ENCODE data around the gene PDGFB.

PDGFB gene

DNA sequence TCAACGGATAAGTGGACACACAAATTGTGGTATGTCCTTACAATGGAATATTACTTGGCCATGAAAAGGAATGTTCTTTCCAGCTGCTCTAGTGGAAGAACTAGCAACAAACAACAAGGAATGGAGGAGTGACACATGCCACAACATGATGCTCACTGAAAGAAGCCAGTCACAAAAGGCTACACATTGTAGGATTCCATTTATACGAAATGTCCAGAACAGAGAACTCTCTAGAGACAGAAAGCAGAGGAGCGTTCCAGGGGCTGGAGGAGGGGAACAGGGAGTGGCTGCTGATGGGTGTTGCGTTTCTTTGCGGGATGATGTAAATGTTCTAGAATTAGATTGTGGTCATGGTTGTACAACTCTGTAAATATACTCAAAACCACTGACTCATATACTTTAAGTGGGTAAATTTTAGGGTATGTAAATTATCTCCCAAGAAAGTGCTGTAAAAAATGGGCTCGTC lies 32.4 kb upstream of the PDGFB start:
- no peak for DNase-seq (ENCODE audit: low read depth, low spot score)

- no peak for DNase-seq (ENCODE audit: low read depth, low spot score)
Measured at GRCh38 chr22:39276440-39277141, 31.8 kb upstream of the PDGFB start.

- DNase-seq (ENCODE audit: low read depth, low spot score): no peak
Measured at GRCh38 chr22:39275814-39276439, 31.1 kb upstream of the PDGFB start.

DNA sequence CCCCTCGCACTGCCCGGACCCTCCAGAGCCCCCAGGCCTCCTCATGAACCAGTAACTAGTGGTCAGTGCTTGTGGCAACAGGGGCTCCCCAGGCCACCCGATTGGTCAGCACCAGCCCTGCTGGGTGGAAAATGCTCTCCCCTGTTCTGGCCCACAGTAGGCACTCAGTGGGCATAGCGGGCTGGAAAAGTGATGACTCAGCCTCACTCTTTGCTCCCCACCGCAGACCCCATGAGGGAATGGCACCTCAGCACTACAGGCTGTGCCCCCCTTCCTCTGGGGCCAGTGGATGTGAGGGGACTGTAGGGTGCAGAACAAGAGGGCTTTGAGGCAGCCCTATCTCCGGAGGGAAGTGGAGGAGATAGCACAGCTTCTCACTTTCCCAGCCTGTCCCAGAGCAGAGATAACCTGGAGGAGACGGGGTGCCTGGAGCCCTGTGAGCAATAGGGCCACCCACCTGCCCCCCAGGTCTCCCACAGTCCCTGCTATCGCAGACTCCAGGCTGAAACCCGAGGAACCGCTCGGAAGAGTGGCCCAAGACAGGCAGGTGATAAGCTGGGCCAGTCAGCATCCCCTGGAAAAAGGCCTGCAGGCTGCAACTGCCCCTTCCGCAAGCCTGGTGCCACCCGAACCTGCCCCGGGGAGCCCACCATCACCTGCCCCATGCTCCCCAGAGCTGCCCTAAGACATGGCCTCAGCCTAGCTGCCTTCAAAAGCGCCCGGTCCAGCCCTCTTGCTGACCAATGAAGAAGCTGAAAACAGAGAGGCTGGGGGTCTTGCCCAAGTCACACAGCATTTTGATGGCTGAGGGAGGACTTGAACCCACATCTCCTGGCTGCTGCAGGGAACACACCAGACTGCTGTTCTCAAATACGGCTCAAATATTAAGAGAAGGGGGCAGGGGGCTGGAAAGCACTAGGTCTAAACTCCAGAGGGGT lies 29.4 kb upstream of the PDGFB start:
- DNase-seq (ENCODE audit: low read depth, low spot score): no peak

DNA sequence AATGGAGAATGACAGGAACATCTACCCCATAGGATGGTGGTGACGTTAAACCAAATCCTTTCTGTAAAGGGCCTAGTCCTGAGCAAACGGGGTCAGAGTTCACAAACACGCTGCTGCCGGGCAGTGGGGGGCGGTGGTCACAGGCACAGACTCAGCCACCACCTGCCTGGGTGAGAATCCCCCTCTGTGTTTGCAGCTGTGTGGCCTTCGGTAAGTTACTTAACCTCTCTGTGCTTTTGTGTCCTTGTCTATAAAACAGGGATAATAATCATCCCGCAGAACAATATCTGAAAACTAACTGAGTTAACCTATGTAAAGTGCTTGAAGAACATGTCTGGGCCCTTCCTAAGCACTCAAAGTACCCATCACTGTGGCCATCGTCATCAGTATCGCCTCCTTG lies 26.0 kb upstream of the PDGFB start:
- no peak for DNase-seq (ENCODE audit: low read depth, low spot score)

DNA sequence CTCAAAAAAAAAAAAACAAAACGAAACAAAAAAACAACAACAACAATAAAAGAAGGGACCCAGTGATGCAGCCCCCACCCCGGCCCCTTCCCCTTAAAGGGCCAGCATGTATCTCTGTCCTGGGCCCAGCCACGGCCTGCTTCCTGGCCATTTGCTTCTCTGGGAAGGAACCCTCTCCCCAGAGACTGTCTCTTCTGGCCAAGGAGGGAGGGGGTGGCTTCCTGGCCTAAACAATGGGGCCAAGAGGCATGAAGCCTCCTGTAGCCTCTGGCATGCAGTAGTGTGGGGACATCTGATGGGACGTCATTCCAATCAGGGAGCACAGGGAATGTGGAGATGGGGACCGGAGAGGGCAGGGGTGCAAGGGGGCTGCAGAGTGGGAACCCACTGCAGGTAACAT lies 25.5 kb upstream of the PDGFB start:
- no peak for DNase-seq (ENCODE audit: low read depth, low spot score)

- DNase-seq (ENCODE audit: low read depth, low spot score): no peak
Measured at GRCh38 chr22:39269095-39269790, 24.5 kb upstream of the PDGFB start.

DNA sequence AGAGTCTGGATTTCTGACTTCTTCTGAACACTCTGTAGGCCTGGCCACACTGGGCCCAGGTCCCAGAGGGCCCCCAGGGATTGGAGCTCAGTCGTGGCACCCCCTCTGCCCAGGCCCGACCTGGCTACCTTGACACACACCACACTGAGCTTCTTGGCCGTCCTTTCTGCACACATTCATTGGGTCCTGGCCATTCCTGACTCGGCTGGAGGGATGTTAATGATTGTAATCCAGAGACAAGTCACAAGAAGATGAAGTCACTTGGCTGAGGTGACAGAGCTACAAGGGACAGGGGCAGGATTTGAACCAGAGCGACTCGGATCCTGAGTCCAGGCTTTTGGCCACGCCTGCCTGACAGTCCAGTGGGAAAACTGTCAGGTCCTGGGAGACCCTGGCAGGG lies 23.9 kb upstream of the PDGFB start:
- no peak for DNase-seq (ENCODE audit: low read depth, low spot score)

GRCh38 chr22:39267974-39268373 lies 23.2 kb upstream of the PDGFB start:
- DNase-seq (ENCODE audit: low read depth, low spot score): no peak

DNA sequence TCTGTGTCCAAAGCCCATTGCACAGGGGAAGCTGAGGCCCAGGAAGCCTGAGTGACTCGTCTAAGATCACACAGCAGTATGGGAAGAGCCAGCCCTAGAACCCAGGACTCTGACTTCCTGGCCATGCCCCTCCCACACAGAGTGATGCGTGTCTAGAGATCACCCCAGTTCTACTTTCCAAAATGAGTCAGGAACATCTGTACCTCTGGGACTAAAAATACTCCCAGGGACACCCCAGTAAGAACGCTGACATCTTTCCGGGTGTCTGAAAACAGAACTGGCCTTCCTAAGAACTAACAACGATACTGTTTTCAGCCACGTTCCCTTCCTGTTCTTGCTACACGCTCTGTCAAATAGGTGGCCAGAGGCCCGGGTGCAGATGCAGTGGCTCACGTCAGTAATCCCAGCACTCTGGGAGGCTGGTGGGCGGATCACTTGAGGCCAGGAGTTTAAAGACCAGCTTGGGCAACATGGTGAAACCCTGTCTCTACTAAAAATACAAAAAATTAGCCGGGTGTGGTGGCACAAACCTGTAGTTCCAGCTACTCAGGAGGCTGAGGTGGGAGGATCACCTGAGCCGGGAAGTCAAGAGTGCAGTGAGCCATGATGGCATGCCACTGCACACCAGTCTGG lies 21.7 kb upstream of the PDGFB start:
- no peak for DNase-seq (ENCODE audit: low read depth, low spot score)

- DNase-seq (ENCODE audit: low read depth, low spot score): no peak
Measured at GRCh38 chr22:39265143-39265886, 20.5 kb upstream of the PDGFB start.

- DNase-seq (ENCODE audit: low read depth, low spot score): no peak
Measured at GRCh38 chr22:39264349-39265038, 19.7 kb upstream of the PDGFB start.

DNA sequence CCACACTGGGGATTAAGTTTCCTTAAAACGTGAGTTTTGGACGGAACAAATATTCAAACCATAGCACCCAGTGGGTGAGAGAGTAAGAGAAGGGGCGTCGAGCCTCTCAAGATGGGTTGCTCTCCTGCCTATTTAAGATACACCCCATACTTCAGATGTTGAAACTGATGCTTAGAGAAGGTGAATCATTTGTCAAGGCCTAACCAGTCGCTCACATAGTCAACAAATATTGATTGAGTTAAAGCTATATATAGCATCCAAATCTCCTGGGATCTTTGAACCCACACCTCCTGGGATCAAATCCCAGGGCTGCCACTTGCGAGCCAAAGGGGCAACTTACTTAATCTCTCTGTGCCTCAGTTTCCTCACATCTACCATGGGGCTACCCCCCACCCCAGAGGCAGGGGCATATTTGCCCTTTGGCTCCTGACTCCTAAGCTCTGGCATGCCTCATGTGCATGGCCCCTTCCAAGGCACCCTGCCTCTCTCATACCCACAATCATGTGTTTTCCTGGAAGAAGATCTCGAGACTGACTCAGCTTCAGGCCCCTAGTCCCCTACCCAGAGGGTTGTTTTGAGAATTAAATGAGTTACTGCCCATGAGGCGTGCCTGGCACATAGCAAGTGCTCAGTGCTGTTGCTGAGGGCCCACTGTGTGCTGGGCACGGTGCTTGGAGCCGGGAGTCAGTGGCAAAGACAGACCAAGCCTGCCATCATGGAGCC lies 19.0 kb upstream of the PDGFB start:
- DNase-seq (ENCODE audit: low read depth, low spot score): no peak

DNA sequence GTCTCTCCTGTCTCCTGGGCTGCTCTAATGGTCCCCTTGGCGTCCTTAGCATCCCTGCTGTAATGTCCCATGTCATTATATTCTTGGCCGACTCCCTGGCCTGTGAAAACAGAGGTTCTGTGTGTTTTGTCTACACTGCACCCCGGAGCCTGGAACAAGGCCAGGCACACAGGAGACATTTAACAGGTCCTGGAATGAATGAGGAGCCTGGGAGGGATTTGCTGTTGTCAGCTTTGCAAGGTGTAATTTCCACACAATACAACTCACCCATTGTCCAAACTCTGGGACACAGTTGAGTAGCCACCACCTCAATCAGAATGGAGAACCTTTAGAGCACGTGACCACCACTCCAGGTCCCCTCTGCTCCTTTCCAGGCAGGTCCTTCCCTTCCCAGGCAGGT lies 14.9 kb upstream of the PDGFB start:
- DNase-seq (ENCODE audit: low read depth, low spot score): no peak

GRCh38 chr22:39257901-39258475 lies 13.2 kb upstream of the PDGFB start:
- DNase-seq (ENCODE audit: low read depth, low spot score): no peak

DNA sequence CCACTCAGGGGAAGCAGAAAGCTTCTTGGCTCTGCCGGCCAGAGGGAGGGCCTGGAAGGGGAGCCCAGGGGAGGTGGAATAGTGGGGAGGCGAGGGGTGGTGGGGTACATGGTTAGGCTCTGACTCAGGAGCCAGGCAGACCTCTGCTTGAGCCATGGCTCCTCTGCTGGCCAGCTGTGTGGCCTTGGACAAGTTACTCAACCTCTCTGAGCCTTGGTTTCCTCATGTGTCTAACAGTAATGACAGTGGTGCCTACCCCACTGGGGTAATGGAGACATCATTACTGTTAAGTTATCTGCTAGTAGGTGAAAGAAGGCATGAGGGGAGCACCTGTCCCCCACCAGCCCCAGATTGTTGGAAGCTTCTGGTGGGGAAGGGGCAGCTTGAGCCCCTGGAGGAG lies 12.2 kb upstream of the PDGFB start:
- no peak for DNase-seq (ENCODE audit: low read depth, low spot score)

- no peak for DNase-seq (ENCODE audit: low read depth, low spot score)
Measured at GRCh38 chr22:39256186-39256552, 11.4 kb upstream of the PDGFB start.

GRCh38 chr22:39255449-39256185 lies 10.8 kb upstream of the PDGFB start:
- no peak for DNase-seq (ENCODE audit: low read depth, low spot score)

All from iPS DF 19.7 (cell line).